Middle frontal gyrus (tissue), 1 donor: ENCODE results near the gene NPEPL1.
"Not testable (repeated sequence)": the region's sequence is repeated elsewhere in the genome, so short reads cannot be mapped to it uniquely, and the experiment has no call there.

ENCODE experiments used
- DNase-seq: peaks from one replicate; pipeline ENCODE4 v3.0.0-alpha.2; 2015; ENCODE audit warnings: low spot score; ENCODE audit errors: extremely low spot score

NPEPL1 gene

GRCh38 chr20:58756450-58756775 lies 63.8 kb downstream of the NPEPL1 start:
- DNase-seq, result no peak

GRCh38 chr20:58757647-58758046 lies 65.0 kb downstream of the NPEPL1 start:
- DNase-seq, result not testable (repeated sequence)

- DNase-seq, result no peak
These were observed 67.3 kb downstream of the NPEPL1 start for GRCh38 chr20:58759947-58760346.

- DNase-seq, result no peak
These were observed 68.3 kb downstream of the NPEPL1 start for GRCh38 chr20:58760856-58761255.

GRCh38 chr20:58762120-58762519 lies 69.5 kb downstream of the NPEPL1 start:
- DNase-seq, result no peak

GRCh38 chr20:58763076-58763475 lies 70.5 kb downstream of the NPEPL1 start:
- DNase-seq, result no peak
